Stimulated activated CD4-positive, alpha-beta T cell treated with anti-CD3 and anti-CD28 coated beads, Interleukin-4, amount 100 ng/mL, for 24 hours (primary cell): ENCODE measurements around the gene SLC6A9.

Experiments
- DNase-seq: peaks from one replicate; pipeline ENCODE4 v3.0.0-alpha.2; 2020

SLC6A9 gene

DNA sequence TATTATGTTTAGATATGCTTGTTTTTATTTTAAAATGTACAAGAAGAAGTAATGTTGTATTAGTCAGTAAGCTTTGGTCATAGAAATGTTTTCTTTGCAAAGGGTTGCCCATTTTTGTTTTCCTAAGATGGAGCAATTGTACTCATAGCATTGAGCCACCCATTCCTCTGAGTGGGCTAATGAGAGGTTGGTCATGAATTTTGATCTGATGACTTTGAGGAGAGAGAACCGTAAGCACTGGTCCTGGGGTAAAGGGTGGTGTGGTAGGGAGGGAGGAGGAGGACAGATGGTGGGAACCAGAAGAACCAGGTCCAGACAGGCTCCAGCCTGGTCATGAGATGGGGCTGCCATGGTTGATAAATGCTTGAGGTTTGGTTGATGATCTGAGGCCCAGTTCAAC lies 15.9 kb upstream of the SLC6A9 start:
- no peak for DNase-seq

DNA sequence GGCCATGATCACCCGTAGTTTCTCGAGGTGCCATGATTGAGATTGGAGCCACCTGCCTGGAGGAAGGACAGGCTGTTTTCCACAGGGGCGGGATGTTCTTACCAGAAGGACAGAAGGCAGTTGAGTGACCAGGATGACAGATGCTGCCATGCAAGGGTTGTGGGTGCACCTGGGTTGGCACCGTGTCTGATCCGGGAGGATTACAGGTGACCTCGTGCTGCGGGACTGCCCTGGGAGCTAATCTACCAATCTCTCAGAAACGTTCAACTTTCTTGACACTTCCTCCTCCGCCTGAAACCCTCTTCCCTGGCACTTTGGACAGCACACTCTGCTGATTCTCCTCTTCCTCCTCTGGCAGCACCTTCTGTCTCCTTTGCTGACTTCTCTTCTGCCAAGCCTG lies 13.8 kb upstream of the SLC6A9 start:
- no peak for DNase-seq

GRCh38 chr1:44044071-44044801 lies 13.0 kb upstream of the SLC6A9 start:
- DNase-seq: no peak

DNA sequence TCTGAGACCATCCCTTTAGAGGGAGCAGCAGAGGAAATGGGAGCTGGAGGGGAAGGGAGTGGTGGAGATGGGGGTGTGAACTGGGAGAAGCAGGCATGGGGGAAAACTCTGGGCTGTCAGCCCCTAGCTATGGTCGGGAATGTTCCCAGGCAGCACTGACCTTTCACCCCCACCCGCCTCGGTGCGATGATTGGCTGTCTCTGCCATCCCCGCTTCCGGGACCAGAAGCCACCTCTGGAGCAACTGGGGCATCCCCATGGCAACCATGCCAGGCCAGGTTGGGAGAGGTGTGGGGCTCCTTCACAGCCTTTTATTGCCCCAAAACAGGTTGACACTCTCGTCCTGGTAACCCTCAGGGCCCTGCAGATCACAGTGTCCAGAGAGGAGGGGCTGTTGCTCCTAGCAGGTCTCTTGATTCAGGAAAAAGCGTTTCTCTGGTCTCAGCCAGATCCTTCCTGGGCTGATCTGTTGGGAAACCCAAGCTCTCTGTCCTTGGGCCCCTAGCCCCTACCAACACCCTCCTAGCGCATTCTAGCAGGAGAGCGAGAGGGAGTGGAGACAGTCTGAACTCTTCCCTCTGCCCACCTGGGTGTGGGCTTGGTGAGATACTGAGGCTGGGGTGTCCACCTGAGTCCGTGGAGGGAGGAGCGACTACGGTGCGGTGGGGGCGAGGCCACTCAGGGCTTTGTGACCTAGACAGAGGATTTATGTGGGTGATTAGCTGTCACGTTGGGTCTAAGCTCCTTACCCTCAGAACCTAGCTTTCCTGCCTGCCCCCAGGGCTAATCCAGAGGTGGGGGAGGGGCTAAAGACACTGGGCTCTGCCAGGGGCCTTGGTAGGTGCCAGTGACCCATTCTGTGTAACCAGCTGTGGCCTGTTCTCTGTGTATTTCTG lies 12.2 kb upstream of the SLC6A9 start:
- no peak for DNase-seq

DNA sequence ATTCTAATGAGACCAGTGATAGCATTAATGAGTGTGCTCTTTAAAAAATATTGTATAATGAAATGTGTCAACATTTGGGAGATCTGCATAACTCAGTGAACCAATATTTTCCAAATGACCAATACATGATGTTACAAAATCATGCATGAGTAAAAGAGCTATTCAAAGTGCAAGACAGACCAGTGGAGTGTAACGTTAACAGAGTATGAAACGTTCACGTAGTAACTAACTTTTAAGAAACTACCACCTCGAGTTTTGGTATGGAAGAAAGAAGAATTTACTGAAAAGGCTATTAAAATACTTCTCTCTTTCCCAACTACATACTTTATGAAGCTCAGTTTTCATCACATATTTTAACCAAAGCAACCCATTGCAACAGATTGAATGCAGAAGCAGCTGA lies 9.6 kb upstream of the SLC6A9 start:
- no peak for DNase-seq

GRCh38 chr1:44040418-44040817 lies 9.2 kb upstream of the SLC6A9 start:
- no peak for DNase-seq

- no peak for DNase-seq
Measured at GRCh38 chr1:44038876-44039657, 7.8 kb upstream of the SLC6A9 start.

DNA sequence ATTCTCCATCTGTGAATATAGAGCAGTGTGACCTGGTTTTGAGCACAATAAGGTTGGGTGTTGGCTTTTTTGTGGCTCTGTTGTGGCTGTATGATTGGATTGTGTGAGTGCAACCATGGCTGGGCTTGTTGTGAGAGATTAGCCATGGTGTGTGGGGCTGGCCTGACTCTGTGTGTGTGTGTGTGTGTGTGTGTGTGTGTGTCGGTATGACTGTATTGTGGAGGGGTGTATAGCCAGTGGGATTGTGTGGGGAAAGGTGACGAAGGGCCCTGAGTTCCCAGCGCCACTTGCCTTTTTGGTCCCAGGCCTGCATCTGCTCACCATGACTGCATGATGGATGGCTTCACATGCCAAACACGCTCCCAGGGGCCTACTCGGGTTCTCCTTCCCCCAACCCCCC lies 5.9 kb upstream of the SLC6A9 start:
- DNase-seq: no peak

DNA sequence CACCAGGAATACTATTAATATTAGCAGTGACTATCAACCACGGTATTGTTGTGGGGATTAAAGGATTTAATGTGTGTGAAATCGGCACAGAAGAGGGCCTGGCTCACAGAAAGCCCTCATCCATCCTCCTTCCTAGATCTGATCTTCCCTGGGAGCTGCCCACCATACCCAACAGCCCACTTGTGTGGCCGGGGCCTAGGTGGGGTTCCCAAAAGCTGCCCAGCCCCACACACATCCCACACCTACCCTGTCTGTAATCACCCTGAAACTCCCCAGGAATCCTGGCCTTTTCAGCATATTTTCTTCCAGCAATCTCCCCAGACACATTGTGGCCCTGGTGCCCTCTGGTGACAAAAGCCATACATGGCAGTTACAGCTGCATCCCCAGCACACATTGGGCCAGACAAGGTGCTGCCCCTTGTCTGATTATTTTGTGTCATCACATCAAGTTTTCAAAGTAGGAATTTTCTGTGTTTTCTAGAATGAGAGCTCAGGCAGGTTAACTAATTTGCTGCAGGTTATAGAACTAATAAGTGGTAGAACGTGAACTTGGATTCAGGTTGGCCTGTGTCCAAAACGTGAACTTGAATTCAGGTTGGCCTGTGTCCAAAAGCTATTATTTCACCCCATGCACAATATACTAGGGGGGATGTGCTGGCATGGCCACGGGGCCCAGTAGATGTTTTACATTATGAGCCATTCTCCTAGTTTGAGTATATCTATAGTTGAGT lies 5.3 kb upstream of the SLC6A9 start:
- peak; percentile 77 for DNase-seq

DNA sequence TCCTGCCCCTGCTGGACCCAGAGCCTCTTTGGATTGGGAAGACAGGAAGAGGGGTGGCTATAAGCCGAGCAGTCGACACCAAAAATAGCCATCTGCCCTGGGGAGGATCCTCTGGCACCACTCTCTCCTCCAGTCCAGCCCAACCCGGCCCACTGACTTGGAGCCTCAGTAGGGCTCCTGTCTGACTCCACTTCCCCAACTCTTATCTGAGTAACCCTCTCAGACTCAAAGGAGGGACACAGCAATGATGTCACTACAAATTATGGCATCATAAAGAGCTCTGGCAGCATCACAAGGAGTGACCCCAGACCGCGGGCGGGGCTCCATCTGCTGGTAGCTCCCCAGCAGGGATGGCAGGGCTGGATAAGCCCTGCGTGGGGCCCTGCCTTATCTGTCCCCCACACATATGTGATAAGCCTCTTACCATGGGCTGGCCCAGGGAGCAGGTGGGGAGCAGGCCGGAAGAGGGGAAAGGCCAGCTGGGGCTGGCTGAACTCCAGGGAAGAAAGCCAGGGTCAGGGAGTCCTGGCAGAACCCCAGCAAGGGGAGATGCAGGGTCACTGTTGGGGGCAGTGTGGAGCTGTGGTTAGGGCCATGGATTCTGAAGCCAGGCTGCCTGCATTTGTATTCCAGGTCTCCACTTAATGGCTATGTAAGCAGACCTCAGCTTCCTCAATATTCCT lies 4.6 kb upstream of the SLC6A9 start:
- DNase-seq: no peak

DNA sequence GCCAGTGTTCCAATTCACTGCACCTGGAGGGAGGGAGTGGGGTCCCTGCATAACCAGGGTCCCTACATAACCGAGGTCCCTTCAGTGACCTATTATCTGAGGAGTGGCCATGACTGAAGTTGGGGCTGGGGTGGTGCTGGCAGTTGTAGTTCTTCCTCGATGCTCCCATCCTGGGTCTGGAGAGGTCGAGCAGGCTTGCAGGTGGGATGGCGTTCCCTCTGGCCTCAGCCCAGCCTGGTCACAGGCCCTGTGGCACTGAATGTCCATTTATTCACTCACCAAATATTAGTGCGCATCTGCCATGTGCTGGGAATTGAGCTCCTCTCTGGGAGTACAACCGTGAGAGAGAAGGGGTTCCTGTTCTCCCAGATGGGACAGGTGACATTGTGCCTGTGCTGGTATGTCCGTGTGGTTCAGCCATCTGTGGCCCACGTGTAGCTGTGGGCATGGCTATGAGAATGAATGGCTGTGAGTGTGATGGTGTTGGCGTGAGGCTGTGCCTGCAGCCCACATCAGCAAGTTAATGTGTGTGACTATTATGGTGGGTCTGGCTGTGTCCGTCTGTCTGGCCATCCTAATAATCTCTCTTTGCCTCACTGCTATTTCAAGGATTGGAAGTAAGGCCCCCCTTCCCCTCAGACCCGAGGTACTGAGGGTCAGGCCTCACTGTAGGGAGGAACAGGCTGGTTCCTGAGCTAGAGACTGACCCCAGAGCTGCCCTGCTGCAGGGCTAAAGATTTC lies 3.9 kb upstream of the SLC6A9 start:
- DNase-seq: no peak

DNA sequence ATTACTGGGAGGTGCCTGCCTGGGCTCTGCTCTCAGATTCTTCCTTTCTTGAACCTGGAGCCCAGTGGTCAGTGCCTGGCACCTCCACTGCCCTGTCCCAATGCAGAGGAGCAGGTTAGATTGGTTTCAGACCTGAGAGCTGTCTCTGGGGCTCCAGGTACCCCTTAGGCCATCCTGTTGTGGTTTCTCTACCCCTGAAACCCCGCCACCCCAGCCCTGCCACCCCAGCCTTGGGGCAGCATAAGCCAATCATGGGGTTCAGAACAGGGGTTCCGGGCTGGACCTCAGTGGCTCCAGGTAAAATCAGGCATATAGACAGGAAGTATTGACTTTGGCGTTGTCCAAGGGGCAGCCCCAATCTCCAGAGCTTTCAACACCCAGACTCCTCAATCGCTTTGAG lies 3.2 kb upstream of the SLC6A9 start:
- DNase-seq: no peak

GRCh38 chr1:44033756-44034155 lies 2.5 kb upstream of the SLC6A9 start:
- no peak for DNase-seq

- no peak for DNase-seq
Measured at GRCh38 chr1:44033041-44033575, 1.8 kb upstream of the SLC6A9 start.

DNA sequence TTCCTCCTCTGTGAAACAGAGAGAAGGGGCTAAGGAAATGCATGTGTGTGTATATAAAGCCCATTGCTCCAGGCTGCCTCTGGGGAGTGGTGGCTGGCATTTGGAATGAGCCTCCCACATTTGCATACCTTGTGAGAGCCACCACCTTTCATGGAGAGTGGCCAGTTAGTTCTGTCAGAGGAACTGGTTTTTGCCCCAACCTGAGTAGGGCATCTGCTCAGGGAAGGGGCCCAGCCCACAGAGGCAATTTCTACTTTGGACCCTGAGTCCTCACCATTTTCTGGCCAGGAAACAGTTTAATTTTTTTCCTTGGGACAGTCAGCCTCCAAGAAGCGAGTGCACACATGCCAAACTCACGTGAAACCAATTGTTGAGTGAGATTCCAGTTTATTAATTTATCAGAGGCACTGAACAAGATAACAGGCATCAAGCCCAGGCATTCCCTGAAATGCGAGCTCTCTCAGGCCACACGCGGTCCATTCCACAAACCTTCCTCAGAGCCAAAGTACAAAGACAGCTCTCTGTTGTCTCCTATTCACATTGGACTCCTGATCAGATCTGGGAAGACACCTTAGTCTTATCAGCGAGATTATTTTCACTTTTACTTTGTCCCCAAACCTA lies 1.0 kb upstream of the SLC6A9 start:
- DNase-seq: no peak

- peak; percentile 53 for DNase-seq
Measured at GRCh38 chr1:44030605-44031251, 534 bp downstream of the SLC6A9 start.

- DNase-seq: peak; percentile 90
Measured at GRCh38 chr1:44029911-44030604, 1.2 kb downstream of the SLC6A9 start.

DNA sequence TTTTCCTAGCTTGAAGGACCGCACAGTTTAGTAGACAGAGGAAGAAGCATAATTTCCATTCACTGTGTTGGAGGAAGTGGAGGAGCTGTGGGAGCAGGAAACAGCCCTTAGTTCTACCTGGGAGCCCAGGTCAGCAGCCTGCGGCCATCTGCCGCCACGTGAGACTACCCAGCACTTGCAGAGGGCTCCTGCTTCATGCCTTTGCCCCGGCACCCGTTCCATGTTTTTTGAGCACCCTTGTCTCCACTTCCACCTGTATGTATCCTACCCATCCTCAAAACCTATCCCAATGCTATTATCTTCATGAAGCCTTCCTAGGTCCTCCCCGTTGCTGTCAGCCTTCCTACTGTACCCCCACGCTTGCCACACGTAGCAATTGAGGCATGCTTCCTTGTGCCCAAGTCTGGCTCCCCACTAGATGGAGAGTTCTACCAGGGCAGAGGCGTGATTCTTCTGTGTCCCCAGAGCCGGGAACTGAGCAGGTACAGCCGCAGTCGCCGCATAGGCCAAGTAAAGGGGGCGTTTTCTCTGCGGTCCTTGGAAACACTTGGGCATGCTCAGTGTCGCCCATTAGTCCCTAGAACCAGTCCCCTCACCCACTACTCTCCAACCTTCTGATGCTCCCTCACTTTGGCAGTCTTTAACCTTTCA lies 1.9 kb downstream of the SLC6A9 start:
- DNase-seq: no peak

GRCh38 chr1:44027320-44027719 lies 3.9 kb downstream of the SLC6A9 start:
- DNase-seq: no peak
